ENCODE results near the gene ELOVL6. TPM values are rescaled to one million over a fixed set of nuclear protein-coding genes. Genes with fewer than 3 reads are reported as not detected.

Gene ELOVL6
- total and polyA plus RNA-seq, 9 of the 15 experiments (the other 6 are each of a cell fraction or from before 2014, with no cell fraction given) = 18.3 to 82.6 (median 46.0) TPM

GRCh38 chr4:110049951-110050925, 148.2 kb downstream of the ELOVL6 start (continued):
- TF ChIP-seq RAD21 (CRISPR knock-in tag; conservative IDR thresholded peaks at IDR 0.05 in 1 of 2, IDR thresholded peaks at IDR 0.05 in 1 of 2) = peak; percentile 72 to 76
- no peak for TF ChIP-seq CHD4 (IDR thresholded peaks at IDR 0.05; ENCODE audit: insufficient read depth, insufficient replicate concordance, low read depth, low read length, poor library complexity, severe bottlenecking)
- peak; percentile 65 for TF ChIP-seq SMC3 (conservative IDR thresholded peaks at IDR 0.05; ENCODE audit: insufficient read depth, low read depth, low read length)
- TF ChIP-seq GATAD2B (IDR thresholded peaks at IDR 0.05; ENCODE audit: borderline replicate concordance) = no peak
- no peak for TF ChIP-seq NR1H2 (CRISPR knock-in tag; IDR thresholded peaks at IDR 0.05)
- no peak for TF ChIP-seq MXD1 (CRISPR knock-in tag; IDR thresholded peaks at IDR 0.05; ENCODE audit: borderline replicate concordance, poor library complexity, severe bottlenecking)
- no peak for TF ChIP-seq ZNF699 (CRISPR knock-in tag; IDR thresholded peaks at IDR 0.05; ENCODE audit: insufficient replicate concordance)
- no peak for TF ChIP-seq ZNF76 (CRISPR knock-in tag; IDR thresholded peaks at IDR 0.05; ENCODE audit: borderline replicate concordance)
- TF ChIP-seq, protein P1, sequence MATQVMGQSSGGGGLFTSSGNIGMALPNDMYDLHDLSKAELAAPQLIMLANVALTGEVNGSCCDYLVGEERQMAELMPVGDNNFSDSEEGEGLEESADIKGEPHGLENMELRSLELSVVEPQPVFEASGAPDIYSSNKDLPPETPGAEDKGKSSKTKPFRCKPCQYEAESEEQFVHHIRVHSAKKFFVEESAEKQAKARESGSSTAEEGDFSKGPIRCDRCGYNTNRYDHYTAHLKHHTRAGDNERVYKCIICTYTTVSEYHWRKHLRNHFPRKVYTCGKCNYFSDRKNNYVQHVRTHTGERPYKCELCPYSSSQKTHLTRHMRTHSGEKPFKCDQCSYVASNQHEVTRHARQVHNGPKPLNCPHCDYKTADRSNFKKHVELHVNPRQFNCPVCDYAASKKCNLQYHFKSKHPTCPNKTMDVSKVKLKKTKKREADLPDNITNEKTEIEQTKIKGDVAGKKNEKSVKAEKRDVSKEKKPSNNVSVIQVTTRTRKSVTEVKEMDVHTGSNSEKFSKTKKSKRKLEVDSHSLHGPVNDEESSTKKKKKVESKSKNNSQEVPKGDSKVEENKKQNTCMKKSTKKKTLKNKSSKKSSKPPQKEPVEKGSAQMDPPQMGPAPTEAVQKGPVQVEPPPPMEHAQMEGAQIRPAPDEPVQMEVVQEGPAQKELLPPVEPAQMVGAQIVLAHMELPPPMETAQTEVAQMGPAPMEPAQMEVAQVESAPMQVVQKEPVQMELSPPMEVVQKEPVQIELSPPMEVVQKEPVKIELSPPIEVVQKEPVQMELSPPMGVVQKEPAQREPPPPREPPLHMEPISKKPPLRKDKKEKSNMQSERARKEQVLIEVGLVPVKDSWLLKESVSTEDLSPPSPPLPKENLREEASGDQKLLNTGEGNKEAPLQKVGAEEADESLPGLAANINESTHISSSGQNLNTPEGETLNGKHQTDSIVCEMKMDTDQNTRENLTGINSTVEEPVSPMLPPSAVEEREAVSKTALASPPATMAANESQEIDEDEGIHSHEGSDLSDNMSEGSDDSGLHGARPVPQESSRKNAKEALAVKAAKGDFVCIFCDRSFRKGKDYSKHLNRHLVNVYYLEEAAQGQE (IDR thresholded peaks at IDR 0.05; ENCODE audit: borderline replicate concordance) = peak; percentile 62; the same call in 1 of the 2 replicates
- TF ChIP-seq, protein P1 (CRISPR knock-in tag; IDR thresholded peaks at IDR 0.05; ENCODE audit: low read depth) = no peak
- peak; percentile 56; the same call in 1 of the 2 replicates for TF ChIP-seq DEAF1 (CRISPR knock-in tag; IDR thresholded peaks at IDR 0.05)
- TF ChIP-seq, protein P2, sequence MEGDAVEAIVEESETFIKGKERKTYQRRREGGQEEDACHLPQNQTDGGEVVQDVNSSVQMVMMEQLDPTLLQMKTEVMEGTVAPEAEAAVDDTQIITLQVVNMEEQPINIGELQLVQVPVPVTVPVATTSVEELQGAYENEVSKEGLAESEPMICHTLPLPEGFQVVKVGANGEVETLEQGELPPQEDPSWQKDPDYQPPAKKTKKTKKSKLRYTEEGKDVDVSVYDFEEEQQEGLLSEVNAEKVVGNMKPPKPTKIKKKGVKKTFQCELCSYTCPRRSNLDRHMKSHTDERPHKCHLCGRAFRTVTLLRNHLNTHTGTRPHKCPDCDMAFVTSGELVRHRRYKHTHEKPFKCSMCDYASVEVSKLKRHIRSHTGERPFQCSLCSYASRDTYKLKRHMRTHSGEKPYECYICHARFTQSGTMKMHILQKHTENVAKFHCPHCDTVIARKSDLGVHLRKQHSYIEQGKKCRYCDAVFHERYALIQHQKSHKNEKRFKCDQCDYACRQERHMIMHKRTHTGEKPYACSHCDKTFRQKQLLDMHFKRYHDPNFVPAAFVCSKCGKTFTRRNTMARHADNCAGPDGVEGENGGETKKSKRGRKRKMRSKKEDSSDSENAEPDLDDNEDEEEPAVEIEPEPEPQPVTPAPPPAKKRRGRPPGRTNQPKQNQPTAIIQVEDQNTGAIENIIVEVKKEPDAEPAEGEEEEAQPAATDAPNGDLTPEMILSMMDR (IDR thresholded peaks at IDR 0.05 in 2 of 3, conservative IDR thresholded peaks at IDR 0.05 in 1 of 3; ENCODE audit: insufficient read depth in 2 of 3, low read depth in 1 of 3, low read length in 3 of 3) = peak; percentile 60 to 75 (median 73)
